ENCODE results near the gene FAM169A. TPM values are rescaled to one million over a fixed set of nuclear protein-coding genes. Genes with fewer than 3 reads are reported as not detected.

FAM169A gene
- total RNA-seq, 1 experiment from 2014 or later, result 63.1 TPM

DNA sequence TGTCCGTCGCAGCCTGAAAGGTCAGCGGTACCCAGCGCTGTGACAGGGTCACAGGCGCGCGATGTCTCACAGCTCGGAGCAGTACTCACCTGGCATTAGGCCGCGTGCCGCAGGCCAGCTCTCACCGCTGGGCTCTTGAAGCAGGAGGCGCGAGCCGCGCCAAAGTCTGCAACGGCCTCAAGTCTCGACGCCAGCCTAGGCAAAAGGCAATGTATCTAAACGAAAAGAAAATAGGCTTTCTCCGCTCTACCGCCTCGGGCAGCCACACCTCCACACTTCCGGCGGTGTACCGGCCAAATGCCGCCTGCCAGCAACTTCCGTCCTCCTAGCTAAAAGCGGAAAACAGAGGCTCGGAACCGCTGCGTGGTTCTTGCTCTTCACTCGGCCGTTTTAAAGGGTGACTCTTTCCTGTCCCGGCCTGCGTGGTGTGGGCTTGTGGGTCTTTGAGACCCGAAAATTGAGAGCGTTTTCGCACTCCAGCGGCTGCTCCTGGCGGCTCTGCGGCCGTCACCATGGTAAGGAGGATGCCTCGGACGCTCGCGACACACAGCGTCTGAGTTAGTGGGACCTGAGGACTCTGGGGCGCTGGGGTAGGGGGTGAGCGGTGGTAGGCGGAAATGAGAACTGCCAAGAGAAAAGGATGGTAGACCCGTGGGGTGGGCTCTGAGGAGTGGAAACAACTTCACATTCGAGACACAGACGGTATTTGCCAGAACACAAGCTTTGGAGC, 99.2 kb downstream of the FAM169A start, which contains the start of the genes GFM2 and NSA2:
GFM2 (minus strand) TSS at position 269 of the 730 bp plus-strand sequence. CDS start 3,375 bp downstream, outside the sequence.
NSA2 (plus strand) TSS at position 401 of the 730 bp plus-strand sequence; CDS start at position 513, 112 bp downstream.
- Mint-ChIP-seq H3K36me3 (ENCODE audit: insufficient read depth in 1 of 3, low read depth in 3 of 3) (peaks cover 18 to 43% (median 32%) of the 10 kb centered on the region in 3 experiments), H3K27ac (peak within 1 kb of the TSS; percentile 97 to 99 (median 99)), H3K4me3 (peak within 1 kb of the TSS; percentile 99 to 100), H3K9me3 (no peaks in the 10 kb centered on the region), H3K27me3 (ENCODE audit: low read depth) (no peaks in the 10 kb centered on the region), H3K4me1 (peaks cover 10 to 15% of the 10 kb centered on the region in 2 experiments)
- H2AFZ ChIP-seq (ENCODE audit: low read length), result no peak within 1 kb of the TSS
- DNase-seq, result peak; percentile 93
- H3K79me1 ChIP-seq (ENCODE audit: insufficient read depth, low read depth, low read length, poor library complexity, severe bottlenecking), result peaks cover 7% of the 10 kb centered on the region
- H3K27me3 ChIP-seq (ENCODE audit: insufficient read depth, low read length), result no peaks in the 10 kb centered on the region
- no peak within 1 kb of the TSS for H2BK15ac ChIP-seq (ENCODE audit: low read depth, low read length)
- H3K4ac ChIP-seq (ENCODE audit: low read depth, low read length), result no peak within 1 kb of the TSS
- no peak within 1 kb of the TSS for H2BK120ac ChIP-seq (ENCODE audit: low read depth, low read length, poor library complexity, severe bottlenecking)
- no peak within 1 kb of the TSS for H2BK5ac ChIP-seq (ENCODE audit: insufficient read length, low read length)
- no peak within 1 kb of the TSS for H3T11ph ChIP-seq (ENCODE audit: low read length)
- H3K4me2 ChIP-seq (ENCODE audit: insufficient read depth, insufficient read length, low read length), result peak within 1 kb of the TSS; percentile 97
- H4K20me1 ChIP-seq (ENCODE audit: control insufficient read depth, insufficient read depth, insufficient read length), result no peaks in the 10 kb centered on the region
- no peaks in the 10 kb centered on the region for H3K9me3 ChIP-seq (ENCODE audit: control insufficient read depth, low read depth, low read length)
- H2BK20ac ChIP-seq (ENCODE audit: low read depth, low read length, poor library complexity, severe bottlenecking), result no peak within 1 kb of the TSS
- TF ChIP-seq, protein P1, sequence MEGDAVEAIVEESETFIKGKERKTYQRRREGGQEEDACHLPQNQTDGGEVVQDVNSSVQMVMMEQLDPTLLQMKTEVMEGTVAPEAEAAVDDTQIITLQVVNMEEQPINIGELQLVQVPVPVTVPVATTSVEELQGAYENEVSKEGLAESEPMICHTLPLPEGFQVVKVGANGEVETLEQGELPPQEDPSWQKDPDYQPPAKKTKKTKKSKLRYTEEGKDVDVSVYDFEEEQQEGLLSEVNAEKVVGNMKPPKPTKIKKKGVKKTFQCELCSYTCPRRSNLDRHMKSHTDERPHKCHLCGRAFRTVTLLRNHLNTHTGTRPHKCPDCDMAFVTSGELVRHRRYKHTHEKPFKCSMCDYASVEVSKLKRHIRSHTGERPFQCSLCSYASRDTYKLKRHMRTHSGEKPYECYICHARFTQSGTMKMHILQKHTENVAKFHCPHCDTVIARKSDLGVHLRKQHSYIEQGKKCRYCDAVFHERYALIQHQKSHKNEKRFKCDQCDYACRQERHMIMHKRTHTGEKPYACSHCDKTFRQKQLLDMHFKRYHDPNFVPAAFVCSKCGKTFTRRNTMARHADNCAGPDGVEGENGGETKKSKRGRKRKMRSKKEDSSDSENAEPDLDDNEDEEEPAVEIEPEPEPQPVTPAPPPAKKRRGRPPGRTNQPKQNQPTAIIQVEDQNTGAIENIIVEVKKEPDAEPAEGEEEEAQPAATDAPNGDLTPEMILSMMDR (conservative IDR thresholded peaks at IDR 0.05), result no peak
- no peak within 1 kb of the TSS for H3K23ac ChIP-seq (ENCODE audit: insufficient read length, low read depth, low read length)
- H3K79me2 ChIP-seq (ENCODE audit: insufficient read depth, low read length), result peaks cover 15% of the 10 kb centered on the region; the same call in 1 of the 2 replicates
- H4K8ac ChIP-seq (replicated peaks; ENCODE audit: insufficient read length, low read depth, low read length), result no peak within 1 kb of the TSS
- peaks cover 3% of the 10 kb centered on the region for H3K23me2 ChIP-seq (ENCODE audit: insufficient read length, low read depth, low read length, poor library complexity, severe bottlenecking)
- no peak within 1 kb of the TSS for H2BK12ac ChIP-seq (ENCODE audit: insufficient read length, low read depth, low read length)
- H3K14ac ChIP-seq (ENCODE audit: insufficient read depth, low read length), result no peak within 1 kb of the TSS
- H3K9ac ChIP-seq (ENCODE audit: extremely low read depth, insufficient read length, low read length), result peak within 1 kb of the TSS; percentile 60
- no peak within 1 kb of the TSS for H2AK5ac ChIP-seq (ENCODE audit: insufficient read length, low read length)
- H3K4me1 ChIP-seq (ENCODE audit: insufficient read depth, low read length), result no peaks in the 10 kb centered on the region
- no peak within 1 kb of the TSS for H4K5ac ChIP-seq (ENCODE audit: insufficient read length, low read depth, low read length)
- no peak within 1 kb of the TSS for H3K27ac ChIP-seq (ENCODE audit: insufficient read length, low read depth, low read length)
- no peak within 1 kb of the TSS for H3K18ac ChIP-seq (ENCODE audit: insufficient read length, low read depth, low read length)
- no CpG with 5 or more reads among the region's 54 CpGs for WGBS (ENCODE audit: extremely low coverage, insufficient read length, low lambda C conversion rate)
- H3K56ac ChIP-seq (ENCODE audit: insufficient read length, low read depth, low read length), result no peak within 1 kb of the TSS
- no peak within 1 kb of the TSS for H4K91ac ChIP-seq (ENCODE audit: insufficient read length, low read depth, low read length)
